ENCODE measurements around the gene EXD3.

Gene EXD3

DNA sequence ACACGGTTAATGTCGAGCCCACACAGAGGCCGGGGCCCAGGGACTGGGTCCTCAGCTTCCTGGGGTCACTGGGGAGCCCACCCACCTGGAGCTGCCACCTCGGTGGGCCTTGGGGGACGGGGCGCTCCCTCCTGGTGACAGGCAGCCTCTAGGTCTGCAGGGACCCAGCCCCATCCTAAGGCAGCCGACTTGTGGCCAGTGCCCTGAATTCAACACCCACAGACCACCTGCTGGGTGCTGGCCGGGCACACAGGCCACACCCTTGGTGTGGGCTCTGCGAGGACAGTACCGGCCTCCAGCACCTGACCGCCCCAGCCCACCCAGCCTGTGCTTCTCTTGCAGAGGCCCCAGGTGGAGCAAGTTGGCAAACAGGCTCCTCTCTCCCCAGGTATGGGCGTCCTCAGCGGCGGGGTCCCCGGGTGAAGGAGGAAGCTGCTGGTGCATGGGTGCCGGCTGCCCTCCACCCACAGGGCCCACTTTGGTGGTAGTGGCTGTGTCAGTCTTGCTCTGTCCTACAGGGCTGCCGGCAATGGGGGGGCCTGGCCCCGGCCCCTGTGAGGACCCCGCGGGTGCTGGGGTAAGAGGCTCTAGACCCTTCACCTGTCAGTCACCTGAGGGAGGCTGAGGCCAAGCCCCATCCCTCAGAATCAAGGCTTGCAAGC, 9.9 kb upstream of the EXD3 start:
- no peak for DNase-seq (ENCODE audit: low spot score)

DNA sequence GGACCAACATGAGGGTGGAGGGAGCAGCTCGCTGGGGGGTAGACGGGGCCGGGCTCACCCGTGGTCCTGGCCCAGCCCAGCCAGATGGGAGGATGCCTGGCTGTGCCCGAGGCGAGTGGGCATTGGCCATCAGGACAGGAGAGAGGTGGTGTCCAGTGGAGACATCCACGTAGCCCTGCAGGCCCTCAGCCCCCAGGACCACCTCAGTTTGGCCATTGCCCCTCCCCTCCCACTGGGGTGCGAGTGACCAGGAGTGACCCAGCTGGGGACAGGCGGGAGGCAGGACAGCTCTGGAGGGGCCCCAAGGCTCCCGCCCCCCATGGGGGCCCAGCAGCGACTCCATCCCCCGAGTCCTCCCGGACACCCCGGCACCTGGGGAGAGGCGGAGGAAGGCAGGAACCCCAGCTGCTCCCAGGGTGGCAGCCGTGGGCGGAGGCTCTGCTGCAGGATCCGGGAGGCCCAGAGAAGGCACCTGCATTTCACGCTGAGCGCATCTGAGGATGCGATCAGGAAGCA, 8.5 kb upstream of the EXD3 start:
- DNase-seq (ENCODE audit: low spot score), result no peak

DNA sequence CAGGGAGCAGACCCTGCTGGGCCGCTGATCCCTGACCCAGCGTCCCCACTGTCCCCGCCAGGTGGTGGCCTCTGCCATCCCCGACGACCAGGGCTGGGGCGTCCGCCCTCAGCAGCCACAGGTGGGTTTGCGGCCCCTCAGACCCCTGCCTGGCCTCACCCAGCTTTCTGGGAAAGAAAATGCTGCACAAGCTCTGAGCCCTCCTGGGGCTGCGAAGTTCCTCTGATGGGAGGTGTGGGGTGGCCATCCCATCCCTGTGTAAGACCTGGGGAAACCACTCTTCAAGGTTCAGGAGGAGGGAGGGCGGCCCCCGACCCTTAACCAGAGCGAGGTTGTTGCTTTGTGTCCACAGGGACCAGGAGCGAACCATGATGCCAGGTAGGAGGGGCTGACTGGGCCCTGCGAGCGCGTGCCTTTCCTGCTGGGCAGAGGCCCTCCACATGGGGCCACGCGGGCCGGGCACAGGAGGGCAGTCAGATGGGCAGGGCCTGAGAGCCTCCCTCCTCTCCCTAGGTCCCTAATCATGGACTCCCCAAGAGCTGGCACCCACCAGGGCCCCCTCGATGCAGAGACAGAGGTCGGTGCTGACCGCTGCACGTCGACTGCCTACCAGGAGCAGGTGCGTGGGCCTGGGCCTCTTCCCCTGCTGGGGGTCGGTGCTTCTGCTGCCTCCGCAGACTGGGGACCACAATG, 7.9 kb upstream of the EXD3 start:
- DNase-seq (ENCODE audit: low spot score), result no peak

DNA sequence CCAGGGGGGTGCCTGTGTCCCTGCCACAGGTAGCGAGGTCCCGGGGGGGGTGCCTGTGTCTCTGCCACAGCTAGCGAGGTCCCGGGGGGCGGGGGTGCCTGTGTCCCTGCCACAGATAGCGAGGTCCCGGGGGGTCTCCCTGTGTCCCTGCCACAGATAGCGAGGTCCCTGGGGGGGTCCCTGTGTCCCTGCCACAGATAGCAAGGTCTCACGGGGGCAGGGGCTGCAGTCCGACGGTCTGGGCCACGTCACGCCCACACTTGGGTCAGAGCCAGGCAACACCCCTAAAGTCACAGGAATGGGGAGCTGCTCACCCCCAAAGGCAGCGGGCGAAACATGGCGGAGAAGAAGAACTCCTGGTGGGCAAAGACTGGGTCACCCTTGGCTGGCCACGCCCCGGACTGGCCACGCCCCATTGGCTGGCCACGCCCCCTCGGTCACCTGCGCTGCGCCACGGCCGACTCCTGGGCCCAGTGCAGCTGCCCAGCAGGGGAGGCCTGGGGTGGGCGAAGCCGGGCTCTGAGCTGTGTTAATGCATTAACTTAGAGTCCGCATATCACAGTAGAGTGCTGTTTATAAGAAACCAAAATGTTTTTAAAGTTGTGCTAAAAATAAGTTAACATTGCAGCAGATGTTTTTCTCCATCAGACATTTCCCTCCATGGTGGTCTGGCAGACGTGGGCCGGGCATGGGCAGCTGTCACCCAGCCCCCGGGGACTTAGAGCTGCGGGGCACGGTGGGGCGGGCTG, 7.2 kb upstream of the EXD3 start:
- DNase-seq (ENCODE audit: low spot score), result no peak

DNA sequence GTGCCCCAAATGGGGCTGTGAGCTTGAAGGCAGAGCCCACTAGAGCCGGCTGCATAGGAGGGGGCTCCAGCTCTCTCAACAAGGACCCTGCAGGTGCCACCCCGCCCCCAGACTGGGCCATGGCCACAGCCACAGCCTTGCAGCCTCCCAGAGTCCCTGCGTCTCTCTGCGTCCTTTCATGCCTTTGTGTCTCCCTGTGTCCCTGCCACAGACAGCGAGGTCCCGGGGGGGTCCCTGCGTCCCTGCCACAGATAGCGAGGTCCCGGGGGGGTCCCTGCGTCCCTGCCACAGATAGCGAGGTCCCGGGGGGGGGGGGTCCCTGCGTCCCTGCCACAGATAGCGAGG, 6.6 kb upstream of the EXD3 start:
- DNase-seq (ENCODE audit: low spot score), result no peak

DNA sequence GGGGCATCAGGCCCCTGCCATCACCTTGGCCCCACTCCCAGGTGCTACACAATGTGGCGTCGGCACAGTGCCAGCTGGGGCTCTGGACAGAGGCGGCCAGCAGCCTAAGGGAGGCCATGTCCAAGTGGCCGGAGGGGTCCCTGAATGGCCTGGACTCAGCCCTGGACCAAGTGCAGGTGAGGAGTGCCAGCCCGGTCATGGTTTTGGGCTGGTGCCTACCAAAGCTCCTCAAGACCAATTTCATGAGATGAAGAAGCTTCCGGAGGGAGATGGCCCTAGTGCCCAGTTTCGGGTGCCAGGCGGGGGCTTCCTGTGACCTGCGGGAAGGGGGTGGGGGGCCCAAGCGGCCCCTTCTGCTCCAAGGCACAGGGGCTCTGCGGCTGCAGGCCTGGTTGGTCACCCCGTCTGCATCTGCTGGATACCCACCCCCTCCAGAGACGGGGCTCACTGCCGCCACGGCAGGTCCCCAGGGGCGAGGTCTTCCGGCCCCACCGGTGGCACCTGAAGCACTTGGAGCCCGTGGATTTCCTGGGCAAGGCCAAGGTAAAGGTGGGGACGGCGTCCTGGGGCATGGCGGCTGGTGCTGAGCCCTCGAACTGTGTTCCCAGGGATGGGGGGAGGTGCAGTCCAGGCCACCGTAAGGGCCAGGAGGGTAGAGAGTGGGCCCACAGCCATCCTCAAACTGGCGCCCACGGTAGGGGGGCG, 6.0 kb upstream of the EXD3 start:
- no peak for DNase-seq (ENCODE audit: low spot score)

DNA sequence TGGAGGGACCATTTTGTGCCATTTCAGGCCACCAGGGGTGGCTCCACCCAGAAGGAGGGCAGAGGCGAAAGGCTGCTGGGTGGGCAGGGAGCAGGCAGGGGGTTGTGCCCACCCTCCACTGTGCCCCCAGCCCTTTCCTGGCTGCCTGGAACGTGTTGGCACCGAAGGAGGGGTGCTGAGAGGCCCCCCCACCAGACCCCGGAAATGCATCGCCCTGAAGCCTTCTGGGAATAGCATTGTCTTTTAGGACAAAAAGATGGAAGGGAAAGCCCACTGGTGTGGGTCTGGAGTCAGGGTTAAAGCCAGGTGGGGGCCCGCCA, 5.3 kb upstream of the EXD3 start:
- no peak for DNase-seq (ENCODE audit: low spot score)

DNA sequence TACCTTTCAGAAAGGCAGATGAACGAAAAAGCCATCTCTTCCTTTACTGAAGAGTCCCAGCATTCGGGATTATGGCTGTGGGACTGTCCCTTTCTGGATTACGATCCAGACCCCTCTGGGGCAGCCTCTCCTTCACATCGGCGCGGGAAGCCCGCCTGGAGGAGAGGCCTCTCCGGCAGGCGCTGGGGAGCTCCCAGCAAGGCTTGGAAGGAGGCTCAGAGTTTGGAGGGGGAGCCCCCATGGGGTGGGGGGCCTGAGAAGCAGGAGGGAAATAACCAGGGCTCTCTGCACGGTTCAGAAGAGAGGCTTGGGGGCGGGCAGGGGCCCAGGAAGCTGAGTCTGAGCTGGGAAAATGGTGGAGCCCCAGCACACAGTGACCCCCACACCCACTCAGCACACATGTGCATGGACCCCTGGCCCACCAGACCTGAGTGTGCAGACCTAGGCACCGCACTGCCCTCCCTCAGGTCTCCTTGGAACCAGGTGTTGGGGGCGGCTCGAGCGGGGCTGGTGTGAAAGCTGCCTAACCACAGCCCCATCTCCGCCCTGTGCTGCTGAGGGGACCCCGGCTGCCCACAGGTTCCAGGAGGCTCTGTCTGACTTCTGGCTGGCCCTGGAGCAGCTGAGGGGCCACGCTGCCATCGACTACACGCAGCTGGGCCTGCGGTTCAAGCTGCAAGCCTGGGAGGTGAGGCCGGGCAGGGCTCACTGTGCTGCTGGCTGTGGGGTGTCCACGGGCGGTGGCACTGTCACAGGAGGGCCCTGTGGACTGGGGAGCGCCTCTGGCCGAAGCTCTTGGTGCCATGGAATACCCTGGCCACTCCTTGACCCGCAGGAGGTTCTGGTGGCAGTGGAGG, 4.7 kb upstream of the EXD3 start:
- DNase-seq (ENCODE audit: low spot score), result no peak

DNA sequence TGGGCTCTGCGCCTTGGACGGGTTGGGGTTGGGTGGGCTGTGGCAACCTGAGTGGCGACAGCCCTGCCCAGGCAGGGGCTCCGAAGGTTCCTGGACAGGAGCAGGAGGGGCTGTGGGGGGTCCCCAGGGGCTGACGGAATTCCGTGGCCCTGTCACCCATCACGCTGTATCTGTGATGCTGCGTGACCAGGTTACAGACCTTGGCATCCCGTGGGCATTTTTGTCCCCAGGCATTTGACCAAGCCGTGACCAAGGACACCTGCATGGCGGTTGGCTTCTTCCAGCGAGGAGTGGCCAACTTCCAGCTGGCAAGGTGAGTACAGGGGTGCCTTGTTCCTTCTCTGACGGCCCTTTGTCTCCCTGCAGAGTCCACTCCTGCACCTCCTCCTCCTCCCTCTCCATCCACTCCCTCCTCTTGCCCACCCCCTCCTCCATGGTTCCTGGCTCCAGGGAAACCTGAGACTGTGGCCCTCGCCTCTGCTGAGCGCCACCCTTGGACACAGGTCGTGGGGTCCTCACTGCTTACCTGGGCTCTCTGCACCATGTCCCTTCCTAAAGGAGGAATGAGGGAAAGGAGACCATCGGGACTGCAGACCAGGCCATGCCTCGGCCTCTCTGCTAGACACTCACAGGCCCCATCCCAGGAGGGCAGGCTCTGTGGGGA, 3.2 kb upstream of the EXD3 start:
- DNase-seq (ENCODE audit: low spot score), result no peak

DNA sequence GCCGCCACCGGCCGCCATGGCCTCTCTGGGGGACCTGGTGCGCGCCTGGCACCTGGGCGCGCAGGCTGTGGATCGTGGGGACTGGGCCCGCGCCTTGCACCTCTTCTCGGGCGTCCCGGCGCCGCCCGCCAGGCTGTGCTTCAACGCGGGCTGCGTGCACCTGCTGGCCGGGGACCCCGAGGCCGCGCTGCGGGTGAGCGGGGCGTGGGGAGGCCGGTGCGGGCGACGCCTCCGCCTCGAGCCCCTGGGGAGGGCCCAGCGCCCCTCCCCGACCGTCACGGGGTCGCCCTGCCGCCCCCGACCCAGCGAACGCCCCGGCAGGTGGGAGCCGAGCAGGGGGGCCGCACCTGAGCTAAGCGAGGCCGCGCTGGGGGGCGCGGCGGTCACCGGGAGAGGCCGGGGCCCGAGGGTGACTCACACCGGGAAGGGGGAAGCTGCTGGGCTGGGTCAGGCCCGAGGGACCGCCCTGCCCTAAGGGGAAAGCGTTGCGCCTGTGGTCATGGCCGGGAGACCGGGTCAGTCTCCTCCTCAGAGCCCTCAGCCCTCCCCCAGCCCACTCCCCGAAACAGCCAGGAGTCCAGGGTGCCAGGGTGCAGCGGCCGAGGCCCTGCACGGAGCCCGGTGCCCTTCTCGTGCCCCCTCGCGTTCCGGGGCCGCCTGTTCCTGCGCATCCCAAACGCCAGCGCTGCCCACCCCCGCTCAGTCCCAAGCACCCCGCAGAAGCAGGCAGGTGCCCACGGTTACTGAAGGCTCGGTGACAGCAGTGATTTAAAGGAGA, 741 bp upstream of the EXD3 start:
- no peak for DNase-seq (ENCODE audit: low spot score)

DNA sequence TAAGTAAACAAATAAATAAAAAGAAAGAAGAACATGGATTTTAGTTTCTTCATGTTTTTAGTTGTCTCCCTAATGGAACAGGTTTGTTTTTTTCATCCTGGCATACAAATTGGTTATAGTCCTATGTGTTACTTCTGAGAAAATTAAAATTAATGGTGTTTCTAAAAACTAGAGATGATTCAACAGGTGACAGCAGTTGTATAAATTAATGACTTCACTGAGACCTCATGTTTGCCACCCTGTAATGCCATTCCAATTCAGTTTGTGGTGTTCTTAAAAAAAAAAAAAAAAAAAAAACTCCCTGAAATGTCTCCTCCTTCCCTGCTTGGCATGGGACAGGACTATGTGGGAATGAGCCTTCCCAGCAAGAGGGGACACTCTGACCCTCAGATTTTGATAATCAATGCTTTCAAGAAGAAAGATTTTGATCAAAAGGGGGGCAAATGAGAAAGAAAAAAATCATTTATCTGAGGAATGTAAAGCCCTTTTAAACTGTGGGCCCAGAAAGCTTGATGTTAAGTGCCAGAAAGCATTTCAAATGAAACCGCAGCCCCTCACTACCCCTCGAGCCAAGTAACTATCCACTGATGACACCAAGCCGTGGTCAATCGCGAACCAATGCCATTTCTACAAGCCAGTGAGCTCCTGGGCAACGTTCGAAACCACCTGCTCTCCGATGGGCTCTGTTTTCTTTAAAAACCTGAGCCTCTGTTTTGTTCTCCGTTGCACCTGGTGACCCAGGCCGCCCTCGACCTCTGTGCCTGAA, 941 bp downstream of the EXD3 start:
- no peak for DNase-seq (ENCODE audit: low spot score)

DNA sequence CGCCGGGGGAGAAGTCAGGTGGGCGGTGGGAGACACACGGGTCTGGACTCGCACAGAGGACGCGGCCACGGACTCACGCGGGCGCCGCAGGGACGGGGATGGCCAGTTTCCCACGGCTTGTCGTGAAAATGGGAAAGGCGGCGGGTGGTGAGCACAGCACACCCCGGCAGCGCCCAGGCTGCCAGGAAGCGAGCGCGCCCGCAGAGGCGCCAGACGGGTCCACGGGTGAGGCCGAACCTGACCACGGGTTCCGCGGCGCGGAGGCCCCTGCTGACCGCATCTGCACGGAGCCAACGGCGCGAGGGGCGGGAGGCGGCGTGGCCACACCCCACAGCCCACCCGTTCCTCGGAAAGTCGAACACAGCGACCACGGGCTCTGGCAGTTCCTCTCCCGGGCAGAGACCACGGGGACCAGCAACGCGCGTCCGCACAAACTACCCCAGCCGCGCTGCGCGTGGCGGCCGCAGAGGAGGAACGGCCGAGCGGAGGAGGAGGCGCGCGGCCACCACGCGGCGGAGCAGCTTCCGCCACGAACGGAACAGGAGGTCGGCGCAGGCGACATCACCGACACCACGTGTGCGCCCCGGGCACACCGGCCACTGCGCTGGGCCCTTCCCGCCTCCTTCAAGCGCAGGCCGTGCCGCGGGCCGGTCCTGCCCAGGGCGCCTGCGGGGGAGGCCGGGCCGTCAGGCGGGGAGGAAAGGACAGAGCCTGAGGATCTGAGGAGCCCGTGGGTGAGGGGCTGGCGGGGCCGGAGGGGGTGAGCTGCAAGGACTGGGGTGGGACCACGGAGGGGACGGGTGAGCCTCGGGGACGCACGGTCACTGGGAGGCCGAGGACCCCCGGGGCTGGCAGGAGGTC, 5.6 kb downstream of the EXD3 start:
- no peak for DNase-seq (ENCODE audit: low spot score)

DNA sequence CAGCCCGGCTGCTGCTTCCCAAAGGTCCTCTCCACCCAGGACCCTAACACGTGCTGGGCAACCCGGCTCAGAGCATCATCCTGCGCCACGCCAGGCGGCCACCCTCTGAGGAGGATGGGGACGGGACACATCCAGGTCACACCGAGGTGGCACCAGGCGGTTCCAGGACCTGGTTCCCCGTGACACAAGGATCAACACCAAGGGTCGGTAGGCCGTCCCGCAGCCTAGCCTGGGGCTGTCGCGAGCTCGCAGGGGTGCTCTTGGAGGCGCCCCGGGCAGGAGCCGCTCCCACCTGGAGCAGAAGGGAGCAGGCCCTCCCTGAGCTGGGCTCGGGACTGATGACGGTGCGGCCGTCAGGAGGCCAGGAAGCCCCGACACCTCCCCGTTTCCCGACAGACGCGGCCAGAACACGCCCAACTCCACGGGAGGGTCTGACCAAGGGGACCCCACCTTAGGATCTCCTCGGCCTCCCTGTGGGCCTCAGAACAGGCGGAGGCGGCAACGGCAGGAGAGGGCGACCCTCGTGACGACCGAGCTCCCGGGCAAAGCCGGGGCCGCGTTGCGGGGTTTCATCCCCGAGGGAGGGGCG, 6.3 kb downstream of the EXD3 start:
- no peak for DNase-seq (ENCODE audit: low spot score)

DNA sequence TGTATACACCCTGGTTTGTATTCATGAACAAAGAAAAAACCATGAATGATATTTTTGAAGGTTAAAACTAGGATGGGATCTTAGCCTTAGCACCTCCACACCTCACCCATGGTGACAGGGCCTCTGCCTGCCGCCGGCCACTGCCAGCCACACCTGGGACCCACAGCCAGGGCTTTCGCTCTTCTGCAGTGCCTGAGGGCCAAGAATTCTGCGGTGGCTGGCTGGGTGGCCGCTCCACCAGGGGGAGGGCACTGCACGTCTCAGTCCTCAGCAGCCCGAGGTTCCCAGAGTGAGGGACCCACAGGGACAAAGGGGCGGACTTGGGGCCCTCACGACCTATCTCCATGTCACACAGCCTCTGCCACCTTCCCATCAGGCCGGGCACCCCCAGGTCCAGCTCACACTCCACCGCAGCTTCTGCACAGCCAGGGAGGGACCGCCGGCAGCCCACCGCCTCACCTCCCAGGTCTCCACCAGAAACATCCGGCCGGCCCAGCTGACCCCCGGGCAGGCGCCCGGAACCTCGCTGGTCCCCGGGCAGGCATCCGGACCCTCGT, 6.9 kb downstream of the EXD3 start:
- DNase-seq (ENCODE audit: low spot score), result no peak

DNA sequence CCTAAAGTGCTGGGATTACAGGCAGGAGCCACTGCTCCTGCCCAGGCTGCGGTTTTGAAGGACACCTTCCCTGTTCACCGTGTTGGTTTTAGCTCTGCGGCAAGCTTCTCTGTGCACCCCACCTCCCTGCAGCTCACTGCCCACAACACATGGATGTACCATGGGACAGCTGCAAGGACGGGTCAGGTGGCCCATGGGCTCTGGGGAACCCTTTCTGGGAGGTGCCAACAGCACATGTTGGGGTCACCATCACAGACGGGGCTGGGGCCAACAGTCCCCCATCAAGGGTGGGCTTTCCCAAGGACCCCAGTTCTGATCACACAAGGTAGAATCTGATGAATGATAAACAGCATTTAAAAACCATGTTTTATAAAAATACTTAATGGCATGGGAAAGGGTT, 7.5 kb downstream of the EXD3 start:
- no peak for DNase-seq (ENCODE audit: low spot score)

DNA sequence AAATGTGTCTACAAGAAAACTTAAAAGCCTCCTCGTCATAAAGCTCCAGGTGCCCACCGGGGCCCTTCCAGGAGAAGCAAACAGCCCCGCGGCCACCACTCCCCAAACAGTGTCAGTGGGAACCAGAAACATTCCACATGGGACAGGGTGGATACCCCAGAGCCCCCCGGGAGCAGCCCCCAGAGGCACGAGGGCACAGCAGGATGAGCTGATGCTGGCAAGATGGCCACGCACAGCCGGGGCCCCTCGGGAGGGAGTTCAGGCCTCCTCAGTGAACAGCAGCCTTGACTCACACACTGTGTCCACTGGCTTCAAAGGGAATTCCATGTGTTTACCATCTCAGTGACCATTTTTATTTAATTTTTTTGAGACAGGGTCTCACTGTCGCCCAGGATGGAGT, 10.5 kb downstream of the EXD3 start:
- no peak for DNase-seq (ENCODE audit: low spot score)

DNA sequence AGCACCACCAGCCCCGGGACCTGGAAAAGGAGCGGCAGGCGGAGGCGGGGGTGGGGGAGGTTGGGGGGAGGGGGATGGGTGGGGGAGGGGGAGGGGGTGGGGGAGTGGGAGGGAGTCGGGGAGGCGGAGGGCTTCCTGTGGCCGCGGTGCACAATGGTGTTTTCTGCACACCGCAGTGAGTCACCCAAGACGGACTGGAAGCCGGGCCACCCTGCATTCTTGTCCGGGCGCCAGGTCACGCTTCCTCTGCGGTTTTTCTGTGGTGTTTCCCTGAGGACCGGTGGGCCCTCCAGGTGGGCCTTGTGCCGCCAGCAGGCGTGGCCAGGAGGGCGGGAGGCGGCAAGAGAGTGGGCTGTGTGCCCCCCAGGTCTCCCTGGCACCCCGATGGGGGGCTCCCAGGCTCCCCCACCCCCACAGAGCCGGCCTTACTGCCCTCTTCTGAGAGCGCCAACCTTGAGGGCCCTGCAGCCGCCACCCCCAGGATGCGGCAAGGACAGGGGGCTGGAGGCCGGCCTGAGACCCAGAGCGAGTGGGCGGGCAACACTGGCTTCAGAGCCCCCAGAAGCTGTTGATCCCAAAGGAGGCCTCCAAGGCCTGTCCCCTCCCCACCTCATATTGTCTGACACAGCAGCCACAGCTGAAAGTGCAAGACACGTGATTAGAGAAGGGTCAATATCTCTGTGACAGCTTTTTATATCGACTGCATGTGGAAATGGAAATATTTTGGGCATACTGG, 11.1 kb downstream of the EXD3 start:
- DNase-seq (ENCODE audit: low spot score), result no peak

Data from HuH-7 (cell line).